ENCODE results near the gene MLLT3.

The MLLT3 gene

GRCh38 chr9:20309124-20309523, 313.2 kb downstream of the MLLT3 start:
- WGBS (ENCODE audit: extremely low coverage, insufficient coverage, insufficient read length): no CpG with 5 or more reads among the region's 4 CpGs
- no peak overlapping the region for H4K12ac ChIP-seq (ENCODE audit: low read depth, low read length)
- H3K4me2 ChIP-seq (ENCODE audit: low read length): no peak overlapping the region

GRCh38 chr9:20307621-20308020, 314.7 kb downstream of the MLLT3 start:
- Histone ChIP-seq H3K4me2 (ENCODE audit: low read length) (no peak overlapping the region), H3K4me1 (ENCODE audit: control insufficient read depth in 1 of 2, insufficient read depth in 2 of 2, low read length in 2 of 2) (no peaks in the 10 kb centered on the region), H2BK12ac (ENCODE audit: low read length) (no peak overlapping the region), H4K8ac (ENCODE audit: low read depth, low read length) (no peak overlapping the region), H3K9me3 (ENCODE audit: insufficient read depth, low read depth, low read length) (no peaks in the 10 kb centered on the region), H2AFZ (ENCODE audit: insufficient read depth, low read length, poor library complexity) (no peak overlapping the region), H3K27ac (ENCODE audit: low read depth, low read length) (no peak overlapping the region), H3K27me3 (ENCODE audit: insufficient read depth, low read length) (no peaks in the 10 kb centered on the region), H4K91ac (ENCODE audit: low read depth, low read length) (no peak overlapping the region), H2BK120ac (ENCODE audit: insufficient read depth, low read length, poor library complexity) (no peak overlapping the region), H3K23ac (ENCODE audit: low read length) (no peak overlapping the region), H4K12ac (ENCODE audit: low read depth, low read length) (no peak overlapping the region), H3K4me3 (ENCODE audit: low read depth, low read length) (no peak overlapping the region), H3K14ac (ENCODE audit: low read length) (no peak overlapping the region), H2AK5ac (ENCODE audit: low read length) (no peak overlapping the region), H3K79me1 (ENCODE audit: low read length) (no peaks in the 10 kb centered on the region), H3K4ac (ENCODE audit: low read depth, low read length) (no peak overlapping the region), H3K79me2 (ENCODE audit: control insufficient read depth, insufficient read depth, low read length, poor library complexity) (no peaks in the 10 kb centered on the region), H3K36me3 (ENCODE audit: control insufficient read depth in 1 of 2, insufficient read depth in 2 of 2, low read length in 2 of 2) (no peaks in the 10 kb centered on the region), H3K9ac (ENCODE audit: low read length) (no peak overlapping the region), H3K18ac (ENCODE audit: low read length) (no peak overlapping the region), H2BK5ac (ENCODE audit: low read depth, low read length, poor library complexity) (no peak overlapping the region)
- no CpG with 5 or more reads among the region's 7 CpGs for WGBS (ENCODE audit: extremely low coverage, insufficient coverage, insufficient read length)
- DNase-seq: no peak

More at GRCh38 chr9:20309124-20309523, 313.2 kb downstream of the MLLT3 start:
- Histone ChIP-seq H3K4ac (ENCODE audit: low read depth, low read length) (no peak overlapping the region), H3K4me3 (ENCODE audit: low read depth, low read length) (no peak overlapping the region), H2BK5ac (ENCODE audit: low read depth, low read length, poor library complexity) (no peak overlapping the region), H2AK5ac (ENCODE audit: low read length) (no peak overlapping the region), H3K36me3 (ENCODE audit: control insufficient read depth in 1 of 2, insufficient read depth in 2 of 2, low read length in 2 of 2) (no peaks in the 10 kb centered on the region), H3K14ac (ENCODE audit: low read length) (no peak overlapping the region), H3K79me2 (ENCODE audit: control insufficient read depth, insufficient read depth, low read length, poor library complexity) (no peaks in the 10 kb centered on the region), H2BK12ac (ENCODE audit: low read length) (no peak overlapping the region), H3K79me1 (ENCODE audit: low read length) (no peaks in the 10 kb centered on the region), H4K8ac (ENCODE audit: low read depth, low read length) (no peak overlapping the region), H2BK120ac (ENCODE audit: insufficient read depth, low read length, poor library complexity) (no peak overlapping the region), H3K18ac (ENCODE audit: low read length) (no peak overlapping the region), H3K4me1 (ENCODE audit: control insufficient read depth in 1 of 2, insufficient read depth in 2 of 2, low read length in 2 of 2) (no peaks in the 10 kb centered on the region), H3K9ac (ENCODE audit: low read length) (no peak overlapping the region), H3K27me3 (ENCODE audit: insufficient read depth, low read length) (no peaks in the 10 kb centered on the region), H2AFZ (ENCODE audit: insufficient read depth, low read length, poor library complexity) (no peak overlapping the region), H3K27ac (ENCODE audit: low read depth, low read length) (no peak overlapping the region), H4K91ac (ENCODE audit: low read depth, low read length) (no peak overlapping the region), H3K9me3 (ENCODE audit: insufficient read depth, low read depth, low read length) (no peaks in the 10 kb centered on the region), H3K23ac (ENCODE audit: low read length) (no peak overlapping the region)
- DNase-seq: no peak

- Histone ChIP-seq H3K27ac (ENCODE audit: low read depth, low read length) (no peak overlapping the region), H3K23ac (ENCODE audit: low read length) (no peak overlapping the region), H4K12ac (ENCODE audit: low read depth, low read length) (no peak overlapping the region), H3K4me2 (ENCODE audit: low read length) (no peak overlapping the region), H3K36me3 (ENCODE audit: control insufficient read depth in 1 of 2, insufficient read depth in 2 of 2, low read length in 2 of 2) (no peaks in the 10 kb centered on the region), H3K18ac (ENCODE audit: low read length) (no peak overlapping the region), H3K4ac (ENCODE audit: low read depth, low read length) (no peak overlapping the region), H2BK120ac (ENCODE audit: insufficient read depth, low read length, poor library complexity) (no peak overlapping the region), H3K79me1 (ENCODE audit: low read length) (no peaks in the 10 kb centered on the region), H2AK5ac (ENCODE audit: low read length) (no peak overlapping the region), H3K79me2 (ENCODE audit: control insufficient read depth, insufficient read depth, low read length, poor library complexity) (no peaks in the 10 kb centered on the region), H3K27me3 (ENCODE audit: insufficient read depth, low read length) (no peaks in the 10 kb centered on the region), H4K91ac (ENCODE audit: low read depth, low read length) (no peak overlapping the region), H2BK5ac (ENCODE audit: low read depth, low read length, poor library complexity) (no peak overlapping the region), H2BK12ac (ENCODE audit: low read length) (no peak overlapping the region), H3K4me1 (ENCODE audit: control insufficient read depth in 1 of 2, insufficient read depth in 2 of 2, low read length in 2 of 2) (no peaks in the 10 kb centered on the region), H3K9ac (ENCODE audit: low read length) (no peak overlapping the region), H3K14ac (ENCODE audit: low read length) (no peak overlapping the region), H4K8ac (ENCODE audit: low read depth, low read length) (no peak overlapping the region), H2AFZ (ENCODE audit: insufficient read depth, low read length, poor library complexity) (no peak overlapping the region), H3K4me3 (ENCODE audit: low read depth, low read length) (no peak overlapping the region), H3K9me3 (ENCODE audit: insufficient read depth, low read depth, low read length) (no peaks in the 10 kb centered on the region)
- no CpG with 5 or more reads among the region's 4 CpGs for WGBS (ENCODE audit: extremely low coverage, insufficient coverage, insufficient read length)
- no peak for DNase-seq
Observed at GRCh38 chr9:20305452-20305851, 316.8 kb downstream of the MLLT3 start.

- H2BK12ac ChIP-seq (ENCODE audit: low read length): no peak overlapping the region
- DNase-seq: no peak
- H2BK5ac ChIP-seq (ENCODE audit: low read depth, low read length, poor library complexity): no peak overlapping the region
- H3K9ac ChIP-seq (ENCODE audit: low read length): no peak overlapping the region
- no peak overlapping the region for H4K12ac ChIP-seq (ENCODE audit: low read depth, low read length)
- no peak overlapping the region for H4K8ac ChIP-seq (ENCODE audit: low read depth, low read length)
- no CpG with 5 or more reads among the region's 3 CpGs for WGBS (ENCODE audit: extremely low coverage, insufficient coverage, insufficient read length)
- H3K23ac ChIP-seq (ENCODE audit: low read length): no peak overlapping the region
- no peak overlapping the region for H3K18ac ChIP-seq (ENCODE audit: low read length)
- H3K27ac ChIP-seq (ENCODE audit: low read depth, low read length): no peak overlapping the region
- no peaks in the 10 kb centered on the region for H3K4me1 ChIP-seq (ENCODE audit: control insufficient read depth in 1 of 2, insufficient read depth in 2 of 2, low read length in 2 of 2)
- H3K4me3 ChIP-seq (ENCODE audit: low read depth, low read length): no peak overlapping the region
- H2AFZ ChIP-seq (ENCODE audit: insufficient read depth, low read length, poor library complexity): no peak overlapping the region
- H3K79me1 ChIP-seq (ENCODE audit: low read length): no peaks in the 10 kb centered on the region
- H3K36me3 ChIP-seq (ENCODE audit: control insufficient read depth in 1 of 2, insufficient read depth in 2 of 2, low read length in 2 of 2): no peaks in the 10 kb centered on the region
- H3K79me2 ChIP-seq (ENCODE audit: control insufficient read depth, insufficient read depth, low read length, poor library complexity): no peaks in the 10 kb centered on the region
- H4K91ac ChIP-seq (ENCODE audit: low read depth, low read length): no peak overlapping the region
- no peak overlapping the region for H2BK120ac ChIP-seq (ENCODE audit: insufficient read depth, low read length, poor library complexity)
- H3K4ac ChIP-seq (ENCODE audit: low read depth, low read length): no peak overlapping the region
- H3K27me3 ChIP-seq (ENCODE audit: insufficient read depth, low read length): no peaks in the 10 kb centered on the region
- H3K14ac ChIP-seq (ENCODE audit: low read length): no peak overlapping the region
- H2AK5ac ChIP-seq (ENCODE audit: low read length): no peak overlapping the region
- no peak overlapping the region for H3K4me2 ChIP-seq (ENCODE audit: low read length)
- no peaks in the 10 kb centered on the region for H3K9me3 ChIP-seq (ENCODE audit: insufficient read depth, low read depth, low read length)
Observed at GRCh38 chr9:20303996-20304395, 318.3 kb downstream of the MLLT3 start.

Data from trophoblast cell (in vitro differentiated cells and primary cell).